AG04450 (cell line): ENCODE results near the gene INTS6L. TPM values are rescaled to one million over a fixed set of nuclear protein-coding genes. Genes with fewer than 3 reads are reported as not detected.
"Not testable (repeated sequence)": the region's sequence is repeated elsewhere in the genome, so short reads cannot be mapped to it uniquely, and the experiment has no call there.

Experiments used
- CTCF ChIA-PET: fragments of 300-600, 350-600 bp; formaldehyde crosslinking; extraction: SDS; loops from one replicate; lab custom pipeline; 2022; ENCODE audit warnings: antibody characterized with exemption, inconsistent platforms; lab: Charles Lee
- POLR2A ChIA-PET: fragments of 350-600 bp; formaldehyde crosslinking; extraction: SDS; loops from one replicate; lab custom pipeline; 2021; ENCODE audit warnings: antibody characterized with exemption, inconsistent platforms; lab: Yijun Ruan, JAX
- DNase-seq: peaks from one replicate; pipeline ENCODE4 v3.0.0-alpha.2; 2011; ENCODE audit warnings: low read depth, low spot score
- H3K27ac ChIP-seq: one replicate; pipeline ENCODE4 v1.5.1; 2012; ENCODE audit warnings: low read depth, low read length, control low read depth
- H3K27me3 ChIP-seq: one replicate; pipeline ENCODE4 v1.6.0; 2012; ENCODE audit warnings: low read length; ENCODE audit not compliant: control insufficient read depth, insufficient read depth
- H3K4me3 ChIP-seq: 2 replicates; pipeline ENCODE4 v1.5.1; 2011; ENCODE audit warnings: mild to moderate bottlenecking, low read depth, low read length, control low read depth
- H3K9me3 ChIP-seq: 2 replicates; pipeline ENCODE4 v1.5.1; 2012; ENCODE audit warnings: low read length; ENCODE audit not compliant: control insufficient read depth, insufficient read depth
- CTCF ChIP-seq: IDR thresholded peaks from 2 replicates; pipeline ENCODE4 v1.5.1; 2011; ENCODE audit warnings: low read depth, low read length, control low read depth, inconsistent platforms
- polyA plus RNA-seq: library from polyadenylated mRNA; depleted of rRNA; stranded (reverse); fragments of >200 nt; gene quantifications from 2 replicates; pipeline ENCODE4 v1.2.3, GENCODE V29; 2011

INTS6L gene
- polyA plus RNA-seq, 1 experiment, result 10.4 TPM

- DNase-seq, result no peak
- no peak for TF ChIP-seq CTCF
- POLR2A ChIA-PET, result no interaction called here
- Histone ChIP-seq H3K9me3 (no peaks in the 10 kb centered on the region), H3K4me3 (no peak overlapping the region), H3K27me3 (no peaks in the 10 kb centered on the region), H3K27ac (no peak overlapping the region)
- CTCF ChIA-PET, result interaction anchor here (1.0 to 1.8 kb wide), 2 partner anchors 111 to 115 kb away, joined by 3 to 6 read pairs; no protein-coding TSS in a partner anchor
These were observed 75.1 kb downstream of the INTS6L start for GRCh38 chrX:135595543-135595942.

- ChIA-PET POLR2A (no interaction called here), CTCF (interaction anchor here (0.8 kb wide), 1 partner anchor 112 kb away, joined by 8 read pairs; no protein-coding TSS in a partner anchor)
- Histone ChIP-seq H3K9me3 (no peaks in the 10 kb centered on the region), H3K4me3 (no peak overlapping the region), H3K27ac (no peak overlapping the region), H3K27me3 (no peaks in the 10 kb centered on the region)
- TF ChIP-seq CTCF, result peak; percentile 61
- no peak for DNase-seq
These were observed 76.0 kb downstream of the INTS6L start for GRCh38 chrX:135596495-135596894.

- no peak overlapping the region for H3K4me3 ChIP-seq
- no peak for DNase-seq
- no peak for TF ChIP-seq CTCF
- H3K27ac ChIP-seq, result no peak overlapping the region
- no peaks in the 10 kb centered on the region for H3K9me3 ChIP-seq
- CTCF ChIA-PET, result no interaction called here
- POLR2A ChIA-PET, result no interaction called here
- no peaks in the 10 kb centered on the region for H3K27me3 ChIP-seq
These were observed 85.4 kb downstream of the INTS6L start for GRCh38 chrX:135605906-135606305.

- POLR2A ChIA-PET, H3K27me3 ChIP-seq, H3K4me3 ChIP-seq, DNase-seq, H3K27ac ChIP-seq, H3K9me3 ChIP-seq, CTCF ChIA-PET: not testable (repeated sequence)
These were observed 104.1 kb downstream of the INTS6L start for GRCh38 chrX:135624408-135625204.

DNA sequence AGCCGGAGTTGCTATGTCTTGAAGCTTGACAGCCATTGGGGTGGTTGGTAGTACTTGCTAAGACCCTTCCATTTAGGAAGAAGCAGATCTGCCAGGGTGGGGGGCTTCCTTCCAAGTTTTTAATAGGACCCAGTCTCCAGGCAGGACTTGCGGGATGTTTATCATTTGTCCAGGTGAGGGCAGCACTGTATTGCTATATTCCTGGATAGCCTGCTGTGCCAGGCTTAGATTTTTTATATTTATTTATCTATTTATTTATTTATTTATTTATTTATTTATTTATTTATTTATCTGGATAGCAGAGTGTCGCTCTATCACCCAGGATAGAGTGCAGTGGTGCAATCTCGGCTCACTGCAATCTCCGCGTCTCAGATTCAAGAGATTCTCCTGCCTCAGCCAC, 105.5 kb downstream of the INTS6L start:
- no peaks in the 10 kb centered on the region for H3K9me3 ChIP-seq
- no peak for DNase-seq
- no peak overlapping the region for H3K4me3 ChIP-seq
- ChIA-PET POLR2A (no interaction called here), CTCF (no interaction called here)
- H3K27me3 ChIP-seq, result no peaks in the 10 kb centered on the region
- no peak overlapping the region for H3K27ac ChIP-seq
- TF ChIP-seq CTCF, result peak; percentile 13; the same call in 1 of the 2 replicates
